ENCODE data around the gene FBL. TPM values are rescaled to one million over a fixed set of nuclear protein-coding genes. Genes with fewer than 3 reads are reported as not detected.

FBL gene
- total RNA-seq, 2 donors from 2014 or later, result 139 to 224 TPM

- no peaks in the 10 kb centered on the region for H3K4me1 ChIP-seq (replicated peaks)
- H3K36me3 ChIP-seq, result no peaks in the 10 kb centered on the region
- H3K27me3 ChIP-seq (replicated peaks; ENCODE audit: insufficient read depth), result no peaks in the 10 kb centered on the region
- intact Hi-C loops (cut with DNase I), result no loop called here
- DNase-seq (ENCODE audit: low spot score), result no peak
- 95% methylated on average over 6 of the region's 6 CpGs for WGBS
- H3K4me3 ChIP-seq, result no peak overlapping the region
- no peak overlapping the region for H3K27ac ChIP-seq
- no peaks in the 10 kb centered on the region for H3K9me3 ChIP-seq
- TF ChIP-seq CTCF (IDR thresholded peaks at IDR 0.05) (no peak), POLR2A (IDR thresholded peaks at IDR 0.05) (no peak), POLR2AphosphoS5 (IDR thresholded peaks at IDR 0.05) (no peak)
Measured at GRCh38 chr19:39820696-39821095, 25.5 kb downstream of the FBL start.

GRCh38 chr19:39819786-39820185 is 26.4 kb downstream of the FBL start:
- 82% methylated on average over 3 of the region's 3 CpGs for WGBS
- H3K36me3 ChIP-seq, result no peaks in the 10 kb centered on the region
- no peak overlapping the region for H3K27ac ChIP-seq
- H3K4me3 ChIP-seq, result no peak overlapping the region
- H3K4me1 ChIP-seq (replicated peaks), result no peaks in the 10 kb centered on the region
- no peaks in the 10 kb centered on the region for H3K27me3 ChIP-seq (replicated peaks; ENCODE audit: insufficient read depth)
- intact Hi-C loops (cut with DNase I), result no loop called here
- H3K9me3 ChIP-seq, result no peaks in the 10 kb centered on the region
- TF ChIP-seq POLR2A (IDR thresholded peaks at IDR 0.05) (no peak), POLR2AphosphoS5 (IDR thresholded peaks at IDR 0.05) (no peak), CTCF (IDR thresholded peaks at IDR 0.05) (no peak)
- no peak for DNase-seq (ENCODE audit: low spot score)

- H3K4me1 ChIP-seq (replicated peaks), result no peaks in the 10 kb centered on the region
- H3K9me3 ChIP-seq, result no peaks in the 10 kb centered on the region
- no peaks in the 10 kb centered on the region for H3K36me3 ChIP-seq
- no peak for TF ChIP-seq POLR2A (IDR thresholded peaks at IDR 0.05)
- TF ChIP-seq POLR2AphosphoS5 (IDR thresholded peaks at IDR 0.05), result no peak
- TF ChIP-seq CTCF (IDR thresholded peaks at IDR 0.05), result no peak
- no peaks in the 10 kb centered on the region for H3K27me3 ChIP-seq (replicated peaks; ENCODE audit: insufficient read depth)
- no peak for DNase-seq (ENCODE audit: low spot score)
- no peak overlapping the region for H3K4me3 ChIP-seq
- no peak overlapping the region for H3K27ac ChIP-seq
- 76% methylated on average over 4 of the region's 4 CpGs for WGBS
- intact Hi-C loops (cut with DNase I), result no loop called here
Measured at GRCh38 chr19:39818626-39819097, 27.5 kb downstream of the FBL start.

- no peaks in the 10 kb centered on the region for H3K27me3 ChIP-seq (replicated peaks; ENCODE audit: insufficient read depth)
- no peak overlapping the region for H3K27ac ChIP-seq
- H3K36me3 ChIP-seq, result no peaks in the 10 kb centered on the region
- no peaks in the 10 kb centered on the region for H3K9me3 ChIP-seq
- no peak for DNase-seq (ENCODE audit: low spot score)
- intact Hi-C loops (cut with DNase I), result no loop called here
- no peaks in the 10 kb centered on the region for H3K4me1 ChIP-seq (replicated peaks)
- WGBS, result 89% methylated on average over 12 of the region's 12 CpGs
- no peak overlapping the region for H3K4me3 ChIP-seq
- TF ChIP-seq POLR2A (IDR thresholded peaks at IDR 0.05) (no peak), POLR2AphosphoS5 (IDR thresholded peaks at IDR 0.05) (no peak)
Measured at GRCh38 chr19:39817888-39818561, 28.2 kb downstream of the FBL start.

GRCh38 chr19:39816287-39817048 is 29.7 kb downstream of the FBL start:
- no peaks in the 10 kb centered on the region for H3K36me3 ChIP-seq
- no peak for TF ChIP-seq CTCF (IDR thresholded peaks at IDR 0.05)
- no peak for TF ChIP-seq POLR2A (IDR thresholded peaks at IDR 0.05)
- no peak for TF ChIP-seq POLR2AphosphoS5 (IDR thresholded peaks at IDR 0.05)
- no peak overlapping the region for H3K4me3 ChIP-seq
- H3K4me1 ChIP-seq (replicated peaks), result no peaks in the 10 kb centered on the region
- no peaks in the 10 kb centered on the region for H3K9me3 ChIP-seq
- no peak for DNase-seq (ENCODE audit: low spot score)
- no peaks in the 10 kb centered on the region for H3K27me3 ChIP-seq (replicated peaks; ENCODE audit: insufficient read depth)
- no peak overlapping the region for H3K27ac ChIP-seq
- intact Hi-C loops (cut with DNase I), result no loop called here
- whole genome bisulfite sequencing, result 88% methylated on average over 5 of the region's 5 CpGs

Measured in prostate gland (tissue), 2 donors.